ENCODE results near the gene ACSS2.

- TF ChIP-seq CTCF (conservative IDR thresholded peaks at IDR 0.05 in 1 of 2, IDR thresholded peaks at IDR 0.05 in 1 of 2; ENCODE audit: low read depth in 1 of 2, low read length in 2 of 2) (no peak), EZH2 (IDR thresholded peaks at IDR 0.05; ENCODE audit: low read length, missing control alignments) (no peak)
Measured at GRCh38 chr20:34928411-34928810, 52.0 kb downstream of the ACSS2 start.

Data from fibroblast of lung (primary cell).